HG03565 (cell line): ENCODE results near the gene HOTAIR.

Source experiments
- ATAC-seq: cut with Tn5 transposase; IDR thresholded peaks from one replicate; pipeline ENCODE4 v1.9.1; 2021; ENCODE audit warnings: mild to moderate bottlenecking, moderate library complexity; ENCODE audit not compliant: unreplicated experiment

Gene HOTAIR

DNA sequence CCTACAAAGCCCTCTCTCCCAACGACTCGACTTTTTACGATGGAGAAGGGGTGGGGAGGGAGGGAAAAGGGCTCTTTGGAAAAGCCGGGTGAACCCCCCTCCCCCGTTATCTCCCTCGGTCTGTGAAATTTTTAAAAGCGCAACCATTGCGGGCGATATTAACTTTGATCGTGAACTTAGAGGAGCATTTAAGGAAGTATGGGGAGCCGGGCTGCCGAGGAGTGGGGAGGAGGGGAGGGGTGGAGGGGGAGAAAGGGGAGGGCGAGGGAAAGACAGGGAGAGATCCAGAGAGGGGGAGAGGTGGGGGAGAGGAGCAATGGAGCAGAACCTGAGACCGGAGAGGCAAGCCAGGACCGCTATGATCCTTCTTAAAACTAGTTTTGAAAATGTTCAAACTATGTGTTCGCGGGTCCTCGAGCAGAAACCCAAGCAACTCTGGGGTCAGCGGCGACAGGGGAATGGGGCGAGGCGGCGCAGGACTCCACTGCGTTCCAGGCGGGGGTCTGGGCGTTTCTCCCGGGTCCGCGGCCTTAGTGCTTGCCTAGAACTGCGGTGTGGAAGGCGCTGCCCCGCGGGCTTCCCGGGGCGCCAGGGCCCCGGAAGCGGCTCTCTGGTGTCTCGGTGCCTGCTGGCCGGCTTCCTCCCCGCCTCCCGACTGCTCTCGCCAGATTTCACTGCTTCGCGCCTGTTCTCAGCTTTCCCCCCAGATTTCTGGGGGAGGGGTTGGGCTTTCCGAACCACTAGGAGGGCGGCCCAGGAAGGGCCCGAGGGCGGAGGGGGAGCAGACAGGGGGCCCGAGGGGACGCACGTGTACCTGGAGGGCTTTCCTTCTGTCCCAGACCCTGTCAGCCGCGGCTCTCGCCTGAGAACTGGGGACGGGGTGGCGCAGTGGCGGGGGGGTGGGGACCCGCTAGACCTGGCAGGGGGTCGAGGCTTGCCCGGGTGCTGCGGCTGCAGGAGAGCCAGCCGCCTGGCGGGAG lies at the start of gene HOTAIR:
TSS of gene HOTAIR (minus strand) at position 871 of the 980 bp plus-strand sequence.
- no peak for ATAC-seq

GRCh38 chr12:54024127-54024526 lies 49.4 kb upstream of the HOTAIR start:
- no peak for ATAC-seq

GRCh38 chr12:54022960-54023884 lies 48.5 kb upstream of the HOTAIR start:
- no peak for ATAC-seq

DNA sequence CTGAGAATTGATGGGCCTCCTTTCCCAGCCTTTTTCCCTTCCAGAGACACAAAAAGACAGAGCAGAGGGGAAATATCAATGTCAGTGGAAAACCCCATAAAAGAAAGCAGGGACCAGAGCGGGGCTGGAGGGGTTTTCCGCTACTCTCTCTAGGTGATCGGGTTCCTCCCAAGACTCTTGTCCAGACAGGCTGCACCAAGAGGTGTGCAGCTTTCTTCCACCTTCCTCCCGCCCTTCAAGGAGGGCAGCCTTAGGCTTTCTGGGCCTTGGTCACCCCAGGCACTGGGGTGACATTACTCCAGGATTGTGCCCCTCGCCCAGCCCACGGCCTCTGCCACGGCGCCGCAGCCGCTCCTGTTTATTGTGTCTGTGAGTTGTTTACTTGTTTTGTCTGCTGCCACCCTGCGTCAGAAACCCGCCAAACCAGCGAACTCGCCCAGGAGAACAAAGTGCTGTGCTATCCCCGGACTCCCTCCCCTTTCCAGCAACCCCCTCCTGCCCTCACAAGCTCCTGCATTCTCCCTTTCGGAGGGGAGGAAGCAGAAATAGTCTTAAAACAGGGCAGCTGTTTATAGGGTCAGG lies 46.8 kb upstream of the HOTAIR start:
- no peak for ATAC-seq

- ATAC-seq, result no peak
These were observed 46.0 kb upstream of the HOTAIR start for GRCh38 chr12:54020591-54021405.

DNA sequence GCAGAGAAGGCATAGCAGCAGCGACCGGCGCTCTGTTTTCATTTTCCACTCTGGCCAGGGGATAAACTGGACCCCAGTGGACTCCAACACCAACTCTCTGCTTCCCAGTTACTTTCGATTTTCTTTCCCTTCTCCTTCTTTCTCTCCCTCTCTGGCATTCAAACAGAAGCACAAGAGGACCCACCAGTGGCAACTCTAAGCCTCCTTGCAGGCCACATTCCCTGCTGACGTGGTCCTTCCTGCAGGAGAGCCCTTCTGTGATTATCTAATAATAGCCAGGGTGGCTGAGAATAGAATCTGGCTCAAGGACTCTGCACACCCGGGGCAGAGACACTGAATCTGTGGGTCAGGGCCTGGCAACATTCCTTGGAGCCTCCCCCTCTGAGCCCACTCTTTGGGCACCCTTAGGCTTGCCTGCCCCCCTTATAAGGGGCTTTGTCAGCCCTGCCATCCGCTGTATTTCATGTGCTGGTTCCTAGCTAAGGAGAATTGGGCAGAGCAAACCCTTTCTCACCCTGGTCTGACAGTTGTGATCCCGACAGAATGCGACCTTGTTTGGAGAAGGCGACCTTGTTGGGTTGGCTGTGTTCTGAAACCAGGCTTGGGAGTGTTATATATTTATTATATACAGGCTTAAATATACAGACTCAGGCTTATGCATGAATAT lies 45.3 kb upstream of the HOTAIR start:
- no peak for ATAC-seq

DNA sequence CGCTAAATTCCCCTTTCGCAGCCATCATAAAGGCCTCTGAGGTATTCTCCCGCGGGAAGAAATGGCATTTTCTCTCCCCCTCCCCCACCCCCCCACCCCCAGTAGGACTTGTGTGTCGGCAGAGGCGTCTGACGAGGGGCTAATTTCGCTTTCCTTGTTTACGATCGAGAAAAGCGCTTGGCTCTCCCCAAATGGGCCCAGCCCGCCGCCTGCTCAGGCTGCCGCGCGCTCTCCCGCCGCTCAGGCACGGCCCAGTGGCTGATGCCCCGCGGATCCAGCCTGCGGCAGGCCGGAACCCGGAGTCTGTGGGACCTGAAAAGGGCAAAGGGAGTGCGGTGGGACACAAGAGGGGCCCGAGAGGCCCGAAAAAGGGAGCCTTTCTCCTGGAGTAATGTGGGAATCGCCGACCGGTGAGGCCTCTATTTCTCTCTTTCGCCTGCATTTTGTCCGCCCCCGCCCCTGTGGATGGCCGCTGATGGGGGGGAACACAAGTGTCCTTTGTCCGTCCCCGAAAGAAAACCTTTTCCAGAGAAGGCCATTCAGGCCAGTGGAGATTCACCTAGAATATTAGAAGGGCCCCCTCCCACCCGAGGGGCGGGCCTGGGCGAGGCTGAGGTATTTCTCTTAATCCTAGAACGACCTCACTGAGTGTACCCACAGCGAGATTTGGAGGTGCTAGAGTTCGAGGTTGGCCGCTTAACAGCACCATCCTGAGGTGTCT lies 44.5 kb upstream of the HOTAIR start:
- ATAC-seq, result no peak

GRCh38 chr12:54018468-54018984 lies 43.8 kb upstream of the HOTAIR start:
- no peak for ATAC-seq

DNA sequence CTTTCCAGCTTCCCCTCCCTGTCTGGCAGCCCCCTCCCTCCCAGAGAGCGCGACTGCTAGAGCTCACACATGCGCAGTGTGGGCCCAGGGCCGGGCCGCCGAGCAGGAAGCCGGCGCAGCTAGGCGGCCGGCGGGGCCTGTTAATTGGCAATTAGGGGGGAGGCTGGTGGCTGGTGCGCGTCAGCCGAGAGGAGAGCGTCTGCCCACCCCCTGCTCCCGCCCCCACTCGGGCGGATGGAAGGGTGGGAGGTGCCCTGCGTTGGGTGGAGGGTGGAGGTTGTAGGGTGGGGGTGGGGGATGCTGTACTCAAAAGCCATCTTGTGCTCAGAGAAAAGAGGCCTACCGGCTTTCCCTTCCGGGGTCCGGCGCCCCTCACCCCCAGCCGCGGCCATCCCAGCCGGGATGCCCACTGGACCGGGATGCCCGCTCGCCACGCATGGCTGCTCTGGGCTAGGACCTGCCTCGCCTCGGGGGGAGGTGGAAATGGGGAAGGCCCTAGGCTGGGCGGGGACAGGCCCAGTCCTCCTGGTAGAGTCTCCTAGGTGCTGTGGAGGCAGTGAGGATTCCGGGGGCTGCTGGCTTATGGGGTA lies 43.2 kb upstream of the HOTAIR start:
- ATAC-seq, result peak; percentile 64

DNA sequence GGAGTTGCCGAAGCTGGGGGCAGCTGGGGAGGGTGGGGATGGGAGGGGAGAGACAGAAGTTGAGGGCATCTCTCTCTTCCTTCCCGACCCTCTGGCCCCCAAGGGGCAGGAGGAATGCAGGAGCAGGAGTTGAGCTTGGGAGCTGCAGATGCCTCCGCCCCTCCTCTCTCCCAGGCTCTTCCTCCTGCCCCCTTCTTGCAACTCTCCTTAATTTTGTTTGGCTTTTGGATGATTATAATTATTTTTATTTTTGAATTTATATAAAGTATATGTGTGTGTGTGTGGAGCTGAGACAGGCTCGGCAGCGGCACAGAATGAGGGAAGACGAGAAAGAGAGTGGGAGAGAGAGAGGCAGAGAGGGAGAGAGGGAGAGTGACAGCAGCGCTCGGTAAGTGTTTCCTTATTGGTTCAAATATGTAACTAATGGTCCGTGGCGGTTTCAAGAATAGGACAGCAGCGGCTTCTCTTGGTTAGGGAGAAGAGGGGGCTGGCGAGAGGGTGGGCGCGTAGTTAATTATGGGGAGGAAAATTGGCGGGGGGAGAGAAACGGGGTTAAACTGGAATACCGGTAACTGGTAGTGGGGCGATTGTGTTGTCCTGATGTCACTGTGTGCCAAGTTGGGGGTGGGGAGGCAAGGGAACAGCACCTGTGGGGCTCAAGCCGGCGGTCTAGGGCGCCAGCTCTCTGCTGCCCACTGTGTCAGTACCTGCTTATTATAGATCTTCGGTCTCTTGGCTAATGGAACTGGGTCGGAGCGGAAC lies 42.5 kb upstream of the HOTAIR start:
- ATAC-seq, result peak; percentile 15

GRCh38 chr12:54016478-54016964 lies 41.8 kb upstream of the HOTAIR start:
- ATAC-seq, result no peak

DNA sequence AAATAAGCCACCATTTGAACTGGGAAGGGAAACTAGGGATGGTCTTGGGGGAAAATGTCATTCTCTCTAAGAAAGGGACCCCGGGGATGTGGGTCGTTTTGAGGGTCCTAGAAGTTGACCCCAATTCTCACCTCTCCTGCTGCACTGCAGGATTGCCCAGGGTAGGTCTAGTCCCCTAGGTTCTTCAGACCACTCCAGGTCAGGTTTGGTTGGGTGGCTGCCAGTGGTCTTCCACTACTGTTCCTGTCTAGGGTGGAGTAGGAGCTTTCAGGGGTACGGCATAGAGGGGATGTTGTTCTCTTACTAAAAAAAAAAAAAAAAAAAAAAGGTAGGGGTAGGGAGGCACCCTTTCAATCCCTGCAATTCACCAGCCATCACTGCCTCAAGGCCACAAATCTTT lies 41.3 kb upstream of the HOTAIR start:
- ATAC-seq, result no peak

GRCh38 chr12:54015018-54015931 lies 40.5 kb upstream of the HOTAIR start:
- no peak for ATAC-seq

GRCh38 chr12:54014377-54015017 lies 39.7 kb upstream of the HOTAIR start:
- ATAC-seq, result no peak

DNA sequence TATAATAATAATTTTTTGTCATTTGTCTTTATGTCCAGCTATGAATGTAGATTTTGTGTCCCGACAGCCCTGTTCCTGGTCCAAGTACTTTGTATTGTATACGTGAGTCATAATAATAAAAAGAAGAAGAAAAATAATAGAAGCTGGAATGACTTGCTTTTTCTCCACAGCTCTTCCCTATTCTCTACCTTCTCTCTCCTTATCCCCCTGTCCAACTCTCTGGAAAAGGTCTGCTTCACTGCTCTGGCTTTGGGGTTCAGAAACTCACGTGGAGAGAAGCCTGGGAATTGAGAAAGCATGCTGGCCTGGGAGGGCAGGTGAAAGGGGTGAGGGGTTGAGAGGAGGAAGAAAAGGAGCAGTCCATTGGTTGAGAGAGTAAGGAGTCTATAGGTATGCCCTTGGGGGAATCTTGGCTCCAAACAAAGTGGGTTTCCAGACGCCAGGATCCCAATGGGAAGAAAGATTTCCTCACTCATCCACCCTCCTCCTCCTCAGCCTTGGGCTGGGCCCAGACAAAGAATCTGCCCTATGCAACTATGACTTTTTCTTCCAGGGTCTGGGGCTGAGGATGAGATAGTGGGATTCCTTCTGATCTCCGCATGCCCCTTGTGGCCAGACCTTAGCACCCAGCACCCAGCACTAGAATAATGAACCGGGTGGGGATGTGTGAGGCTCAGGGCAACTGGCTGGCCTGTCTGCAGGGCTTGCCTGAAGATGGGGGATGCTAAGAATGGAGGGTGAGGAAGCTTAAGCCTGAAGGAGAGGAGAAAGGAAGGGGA lies 38.1 kb upstream of the HOTAIR start:
- ATAC-seq, result no peak
